ENCODE results near the gene CTNNA2.

The CTNNA2 gene

GRCh38 chr2:80008596-80008995 is 495.7 kb downstream of the CTNNA2 start:
- H3K9ac ChIP-seq (ENCODE audit: low read length), result no peak overlapping the region
- no peaks in the 10 kb centered on the region for H3K4me1 ChIP-seq (ENCODE audit: control insufficient read depth, insufficient read depth, low read length)
- H3K27me3 ChIP-seq (replicated peaks; ENCODE audit: control insufficient read depth, insufficient read depth, low read length), result peaks cover 14% of the 10 kb centered on the region
- DNase-seq (ENCODE audit: low read depth), result no peak
- H3K4me3 ChIP-seq (ENCODE audit: low read length), result no peak overlapping the region
- H3K9me3 ChIP-seq (ENCODE audit: control insufficient read depth, low read length), result no peaks in the 10 kb centered on the region
- H3K36me3 ChIP-seq (ENCODE audit: control insufficient read depth, insufficient read depth, low read length, severe bottlenecking), result no peaks in the 10 kb centered on the region

GRCh38 chr2:80009211-80009610 is 496.4 kb downstream of the CTNNA2 start:
- H3K4me3 ChIP-seq (ENCODE audit: low read length), result no peak overlapping the region
- H3K9me3 ChIP-seq (ENCODE audit: control insufficient read depth, low read length), result no peaks in the 10 kb centered on the region
- no peak for DNase-seq (ENCODE audit: low read depth)
- H3K4me1 ChIP-seq (ENCODE audit: control insufficient read depth, insufficient read depth, low read length), result no peaks in the 10 kb centered on the region
- no peaks in the 10 kb centered on the region for H3K36me3 ChIP-seq (ENCODE audit: control insufficient read depth, insufficient read depth, low read length, severe bottlenecking)
- H3K9ac ChIP-seq (ENCODE audit: low read length), result no peak overlapping the region
- H3K27me3 ChIP-seq (replicated peaks; ENCODE audit: control insufficient read depth, insufficient read depth, low read length), result peaks cover 14% of the 10 kb centered on the region

- Histone ChIP-seq H3K9ac (ENCODE audit: low read length) (no peak overlapping the region), H3K4me3 (ENCODE audit: low read length) (no peak overlapping the region), H3K4me1 (ENCODE audit: control insufficient read depth, insufficient read depth, low read length) (no peaks in the 10 kb centered on the region), H3K27me3 (replicated peaks; ENCODE audit: control insufficient read depth, insufficient read depth, low read length) (peaks cover 14% of the 10 kb centered on the region), H3K9me3 (ENCODE audit: control insufficient read depth, low read length) (no peaks in the 10 kb centered on the region), H3K36me3 (ENCODE audit: control insufficient read depth, insufficient read depth, low read length, severe bottlenecking) (no peaks in the 10 kb centered on the region)
- DNase-seq (ENCODE audit: low read depth), result no peak
Measured at GRCh38 chr2:80012061-80012460, 499.2 kb downstream of the CTNNA2 start.

- Histone ChIP-seq H3K4me3 (ENCODE audit: low read length) (no peak overlapping the region), H3K9ac (ENCODE audit: low read length) (no peak overlapping the region), H3K27me3 (replicated peaks; ENCODE audit: control insufficient read depth, insufficient read depth, low read length) (no peaks in the 10 kb centered on the region), H3K36me3 (ENCODE audit: control insufficient read depth, insufficient read depth, low read length, severe bottlenecking) (no peaks in the 10 kb centered on the region), H3K4me1 (ENCODE audit: control insufficient read depth, insufficient read depth, low read length) (no peaks in the 10 kb centered on the region), H3K9me3 (ENCODE audit: control insufficient read depth, low read length) (no peaks in the 10 kb centered on the region)
- peak; percentile 48 for DNase-seq (ENCODE audit: low read depth)
Measured at GRCh38 chr2:80014637-80015036, 501.8 kb downstream of the CTNNA2 start.

GRCh38 chr2:80016171-80016570 is 503.3 kb downstream of the CTNNA2 start:
- H3K36me3 ChIP-seq (ENCODE audit: control insufficient read depth, insufficient read depth, low read length, severe bottlenecking), result no peaks in the 10 kb centered on the region

GRCh38 chr2:80019571-80020460 is 507.0 kb downstream of the CTNNA2 start:
- H3K4me1 ChIP-seq (ENCODE audit: control insufficient read depth, insufficient read depth, low read length), result no peaks in the 10 kb centered on the region
- H3K27me3 ChIP-seq (replicated peaks; ENCODE audit: control insufficient read depth, insufficient read depth, low read length), result no peaks in the 10 kb centered on the region
- H3K4me3 ChIP-seq (ENCODE audit: low read length), result no peak overlapping the region
- no peaks in the 10 kb centered on the region for H3K36me3 ChIP-seq (ENCODE audit: control insufficient read depth, insufficient read depth, low read length, severe bottlenecking)
- no peaks in the 10 kb centered on the region for H3K9me3 ChIP-seq (ENCODE audit: control insufficient read depth, low read length)
- no peak for DNase-seq (ENCODE audit: low read depth)
- no peak overlapping the region for H3K9ac ChIP-seq (ENCODE audit: low read length)

More at GRCh38 chr2:80016171-80016570, 503.3 kb downstream of the CTNNA2 start:
- Histone ChIP-seq H3K4me1 (ENCODE audit: control insufficient read depth, insufficient read depth, low read length) (no peaks in the 10 kb centered on the region), H3K9me3 (ENCODE audit: control insufficient read depth, low read length) (no peaks in the 10 kb centered on the region), H3K9ac (ENCODE audit: low read length) (no peak overlapping the region), H3K27me3 (replicated peaks; ENCODE audit: control insufficient read depth, insufficient read depth, low read length) (no peaks in the 10 kb centered on the region), H3K4me3 (ENCODE audit: low read length) (no peak overlapping the region)
- DNase-seq (ENCODE audit: low read depth), result no peak

GRCh38 chr2:80022018-80022417 is 509.2 kb downstream of the CTNNA2 start:
- no peak overlapping the region for H3K9ac ChIP-seq (ENCODE audit: low read length)
- H3K9me3 ChIP-seq (ENCODE audit: control insufficient read depth, low read length), result no peaks in the 10 kb centered on the region
- DNase-seq (ENCODE audit: low read depth), result no peak
- H3K36me3 ChIP-seq (ENCODE audit: control insufficient read depth, insufficient read depth, low read length, severe bottlenecking), result no peaks in the 10 kb centered on the region
- H3K4me3 ChIP-seq (ENCODE audit: low read length), result no peak overlapping the region
- H3K4me1 ChIP-seq (ENCODE audit: control insufficient read depth, insufficient read depth, low read length), result no peaks in the 10 kb centered on the region
- H3K27me3 ChIP-seq (replicated peaks; ENCODE audit: control insufficient read depth, insufficient read depth, low read length), result no peaks in the 10 kb centered on the region

GRCh38 chr2:80026040-80026729 is 513.3 kb downstream of the CTNNA2 start:
- DNase-seq (ENCODE audit: low read depth), result peak; percentile 34
- no peak overlapping the region for H3K4me3 ChIP-seq (ENCODE audit: low read length)
- H3K4me1 ChIP-seq (ENCODE audit: control insufficient read depth, insufficient read depth, low read length), result no peaks in the 10 kb centered on the region
- no peaks in the 10 kb centered on the region for H3K27me3 ChIP-seq (replicated peaks; ENCODE audit: control insufficient read depth, insufficient read depth, low read length)
- no peak overlapping the region for H3K9ac ChIP-seq (ENCODE audit: low read length)
- H3K9me3 ChIP-seq (ENCODE audit: control insufficient read depth, low read length), result no peaks in the 10 kb centered on the region
- H3K36me3 ChIP-seq (ENCODE audit: control insufficient read depth, insufficient read depth, low read length, severe bottlenecking), result no peaks in the 10 kb centered on the region

GRCh38 chr2:80028051-80028450 is 515.2 kb downstream of the CTNNA2 start:
- H3K9ac ChIP-seq (ENCODE audit: low read length), result no peak overlapping the region
- no peaks in the 10 kb centered on the region for H3K4me1 ChIP-seq (ENCODE audit: control insufficient read depth, insufficient read depth, low read length)
- H3K4me3 ChIP-seq (ENCODE audit: low read length), result no peak overlapping the region
- no peaks in the 10 kb centered on the region for H3K36me3 ChIP-seq (ENCODE audit: control insufficient read depth, insufficient read depth, low read length, severe bottlenecking)
- DNase-seq (ENCODE audit: low read depth), result no peak
- H3K9me3 ChIP-seq (ENCODE audit: control insufficient read depth, low read length), result no peaks in the 10 kb centered on the region
- H3K27me3 ChIP-seq (replicated peaks; ENCODE audit: control insufficient read depth, insufficient read depth, low read length), result no peaks in the 10 kb centered on the region

- no peaks in the 10 kb centered on the region for H3K27me3 ChIP-seq (replicated peaks; ENCODE audit: control insufficient read depth, insufficient read depth, low read length)
- no peak for DNase-seq (ENCODE audit: low read depth)
- no peaks in the 10 kb centered on the region for H3K9me3 ChIP-seq (ENCODE audit: control insufficient read depth, low read length)
- H3K9ac ChIP-seq (ENCODE audit: low read length), result no peak overlapping the region
- no peak overlapping the region for H3K4me3 ChIP-seq (ENCODE audit: low read length)
- no peaks in the 10 kb centered on the region for H3K36me3 ChIP-seq (ENCODE audit: control insufficient read depth, insufficient read depth, low read length, severe bottlenecking)
- no peaks in the 10 kb centered on the region for H3K4me1 ChIP-seq (ENCODE audit: control insufficient read depth, insufficient read depth, low read length)
Measured at GRCh38 chr2:80028584-80028983, 515.7 kb downstream of the CTNNA2 start.

- Histone ChIP-seq H3K9me3 (ENCODE audit: control insufficient read depth, low read length) (no peaks in the 10 kb centered on the region), H3K4me1 (ENCODE audit: control insufficient read depth, insufficient read depth, low read length) (no peaks in the 10 kb centered on the region), H3K9ac (ENCODE audit: low read length) (no peak overlapping the region), H3K4me3 (ENCODE audit: low read length) (no peak overlapping the region), H3K36me3 (ENCODE audit: control insufficient read depth, insufficient read depth, low read length, severe bottlenecking) (no peaks in the 10 kb centered on the region), H3K27me3 (replicated peaks; ENCODE audit: control insufficient read depth, insufficient read depth, low read length) (no peaks in the 10 kb centered on the region)
- no peak for DNase-seq (ENCODE audit: low read depth)
Measured at GRCh38 chr2:80030135-80030534, 517.3 kb downstream of the CTNNA2 start.

All from adipocyte (in vitro differentiated cells).